Ovary (tissue), 3 donors: ENCODE results near the gene WFIKKN1.

Experiments used
- CTCF ChIP-seq, 3 donors: fragments of 450-650 bp in 2 of 3; fragments of 200-600 bp in 1 of 3; IDR thresholded peaks; one replicate each; pipeline versions ENCODE4 v1.5.1 to v1.8.0; 2016 to 2022; ENCODE audit warnings: antibody characterized with exemption in 3 of 3, mild to moderate bottlenecking in 1 of 3
- EP300 ChIP-seq: sonication (generic); formaldehyde crosslinking; IDR thresholded peaks from one replicate; pipeline ENCODE4 v1.6.1; 2017; ENCODE audit warnings: antibody characterized with exemption
- donor health status: DM: no; HTN: no; CAD: no.

DNA sequence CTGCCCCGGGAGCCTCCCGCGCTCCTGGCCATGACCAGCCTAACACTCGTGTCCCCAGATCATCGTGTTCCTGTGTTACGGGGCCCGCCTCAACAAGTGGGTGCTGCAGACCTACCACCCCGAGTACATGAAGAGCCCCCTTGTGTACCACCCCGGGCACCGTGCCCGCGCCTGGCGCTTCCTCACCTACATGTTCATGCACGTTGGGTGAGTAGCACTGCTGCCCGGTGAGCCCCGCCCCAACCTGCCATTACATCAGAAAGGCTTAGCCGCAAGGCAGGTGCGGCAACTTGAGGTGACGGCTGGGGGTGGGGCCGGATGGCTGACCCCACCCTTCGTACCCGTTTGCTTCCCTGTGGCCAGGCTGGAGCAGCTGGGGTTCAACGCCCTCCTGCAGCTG is 46.1 kb downstream of the WFIKKN1 start:
- TF ChIP-seq CTCF (IDR thresholded peaks at IDR 0.05) (no peak), EP300 (no peak)
